WI38 (cell line): Measurements from ENCODE around the gene ABCC9.

Experiments
- H3K4me3 ChIP-seq: 2 replicates; pipeline ENCODE4 v1.5.1; 2011; ENCODE audit warnings: low read depth, mild to moderate bottlenecking, control low read depth, low read length
- CTCF ChIP-seq: IDR thresholded peaks from 2 replicates; pipeline ENCODE4 v1.5.1; 2012; ENCODE audit warnings: low read depth, mild to moderate bottlenecking, control low read depth, low read length

Gene ABCC9

GRCh38 chr12:21773806-21774205 lies 167.4 kb downstream of the ABCC9 start:
- H3K4me3 ChIP-seq = no peak overlapping the region; the same call in 1 of the 2 replicates
- TF ChIP-seq CTCF = no peak

- no peak overlapping the region for H3K4me3 ChIP-seq
- no peak for TF ChIP-seq CTCF
Observed at GRCh38 chr12:21773263-21773741, 167.9 kb downstream of the ABCC9 start.

- TF ChIP-seq CTCF = no peak
- H3K4me3 ChIP-seq = no peak overlapping the region
Observed at GRCh38 chr12:21771311-21771710, 169.9 kb downstream of the ABCC9 start.

GRCh38 chr12:21769307-21769706 lies 171.9 kb downstream of the ABCC9 start:
- TF ChIP-seq CTCF = no peak
- no peak overlapping the region for H3K4me3 ChIP-seq

DNA sequence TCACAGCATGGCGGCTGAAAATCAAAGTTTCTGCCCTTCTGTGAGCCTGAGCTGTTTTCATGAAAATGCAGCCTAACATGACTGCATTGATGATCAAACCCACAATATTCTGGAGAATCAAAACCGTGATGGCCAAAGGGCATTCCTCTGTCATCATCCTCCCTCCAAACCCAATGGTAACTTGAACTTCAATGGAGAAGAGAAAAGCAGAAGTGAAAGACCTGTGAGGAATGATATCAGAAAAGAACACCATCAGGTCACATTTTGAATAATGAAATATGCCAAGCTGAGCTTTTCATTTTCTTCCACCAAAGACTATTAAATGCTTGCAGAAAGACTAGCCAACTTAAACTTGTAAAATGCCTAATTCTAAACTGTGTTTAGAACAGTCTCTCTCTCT lies 174.8 kb downstream of the ABCC9 start:
- H3K4me3 ChIP-seq = no peak overlapping the region
- TF ChIP-seq CTCF = no peak

DNA sequence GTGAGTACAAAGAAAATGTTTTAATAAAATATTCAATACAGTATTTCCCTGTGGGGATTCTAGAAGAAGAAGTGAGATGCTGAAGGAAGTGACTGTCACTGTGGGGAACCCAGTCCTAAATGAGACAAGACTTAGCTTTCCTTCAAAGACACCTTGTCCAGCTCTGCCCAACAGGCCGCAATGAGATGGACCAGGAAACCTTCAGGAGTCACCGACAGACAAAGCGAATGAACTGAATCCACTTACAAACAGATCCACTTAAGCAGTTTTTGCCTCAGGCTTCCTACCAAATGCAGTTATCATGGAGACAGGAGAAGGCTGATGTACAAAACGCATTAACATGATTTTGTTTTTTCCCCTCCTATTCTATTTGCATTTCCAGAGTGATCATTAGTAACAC lies 176.3 kb downstream of the ABCC9 start:
- H3K4me3 ChIP-seq = no peak overlapping the region
- TF ChIP-seq CTCF = no peak

DNA sequence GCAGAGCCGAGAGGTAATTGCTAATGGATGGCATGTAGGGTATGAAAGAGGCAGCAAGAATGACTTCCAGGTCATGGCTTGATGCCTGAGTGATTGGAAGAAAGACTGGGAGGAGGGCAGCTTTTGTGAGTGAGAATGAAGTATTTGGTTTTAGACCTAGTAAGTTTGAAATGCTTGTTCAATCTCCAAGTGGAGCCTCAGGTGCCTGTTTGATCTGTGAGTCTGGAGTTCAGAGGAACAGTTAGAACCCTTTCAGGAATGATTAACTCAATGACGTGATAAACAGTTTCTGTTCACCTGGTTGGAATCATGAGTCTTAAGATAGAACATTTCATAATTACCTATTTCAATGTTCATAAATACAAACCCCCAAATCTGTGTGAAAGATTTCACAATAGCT lies 177.2 kb downstream of the ABCC9 start:
- TF ChIP-seq CTCF = no peak
- H3K4me3 ChIP-seq = no peak overlapping the region
